ENCODE data around the gene RPN2. TPM values are rescaled to one million over a fixed set of nuclear protein-coding genes. Genes with fewer than 3 reads are reported as not detected.

The RPN2 gene
- total RNA-seq, 1 donor from 2014 or later, result 156 TPM

DNA sequence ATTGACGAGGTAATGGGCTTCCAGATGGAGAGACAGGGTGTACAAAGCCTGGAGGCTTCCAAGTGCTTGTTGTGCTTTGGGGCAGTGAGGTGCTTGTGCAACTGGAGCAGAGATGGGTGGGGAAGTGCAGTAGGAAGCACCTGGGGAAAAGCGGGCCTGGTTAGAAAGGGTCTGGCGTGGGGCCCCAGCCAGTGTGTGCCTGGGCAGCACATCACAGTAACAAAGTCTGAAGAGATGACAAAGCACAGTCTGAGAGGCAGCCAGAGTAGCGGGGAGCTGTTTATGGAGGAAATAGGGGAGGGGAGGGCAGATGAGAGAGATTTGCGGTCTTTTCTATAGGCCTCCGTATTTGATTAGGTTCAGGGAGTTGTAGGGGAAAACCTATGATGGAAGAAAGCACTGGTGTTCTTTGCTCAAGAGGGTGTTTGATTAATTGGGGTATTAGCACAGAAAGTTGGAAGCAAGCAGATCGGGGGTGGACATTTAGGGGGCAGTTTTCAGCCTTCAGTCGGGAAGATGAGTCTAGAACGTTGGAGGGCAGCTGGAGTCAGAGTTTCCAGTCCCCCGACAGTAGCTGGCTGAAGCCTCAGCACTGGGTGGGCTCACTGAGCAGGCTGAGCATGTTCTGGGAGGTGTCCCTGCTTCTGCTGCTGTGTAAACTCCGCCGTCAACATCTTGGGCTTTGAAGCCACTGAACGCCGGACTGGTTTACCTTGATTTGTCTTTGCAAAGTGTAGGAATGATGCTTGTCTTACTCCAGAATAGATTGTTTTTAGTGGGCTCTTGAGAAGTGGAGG is 15.7 kb downstream of the RPN2 start:
- DNase-seq, result no peak
- TF ChIP-seq, protein P1, sequence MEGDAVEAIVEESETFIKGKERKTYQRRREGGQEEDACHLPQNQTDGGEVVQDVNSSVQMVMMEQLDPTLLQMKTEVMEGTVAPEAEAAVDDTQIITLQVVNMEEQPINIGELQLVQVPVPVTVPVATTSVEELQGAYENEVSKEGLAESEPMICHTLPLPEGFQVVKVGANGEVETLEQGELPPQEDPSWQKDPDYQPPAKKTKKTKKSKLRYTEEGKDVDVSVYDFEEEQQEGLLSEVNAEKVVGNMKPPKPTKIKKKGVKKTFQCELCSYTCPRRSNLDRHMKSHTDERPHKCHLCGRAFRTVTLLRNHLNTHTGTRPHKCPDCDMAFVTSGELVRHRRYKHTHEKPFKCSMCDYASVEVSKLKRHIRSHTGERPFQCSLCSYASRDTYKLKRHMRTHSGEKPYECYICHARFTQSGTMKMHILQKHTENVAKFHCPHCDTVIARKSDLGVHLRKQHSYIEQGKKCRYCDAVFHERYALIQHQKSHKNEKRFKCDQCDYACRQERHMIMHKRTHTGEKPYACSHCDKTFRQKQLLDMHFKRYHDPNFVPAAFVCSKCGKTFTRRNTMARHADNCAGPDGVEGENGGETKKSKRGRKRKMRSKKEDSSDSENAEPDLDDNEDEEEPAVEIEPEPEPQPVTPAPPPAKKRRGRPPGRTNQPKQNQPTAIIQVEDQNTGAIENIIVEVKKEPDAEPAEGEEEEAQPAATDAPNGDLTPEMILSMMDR (IDR thresholded peaks at IDR 0.05; ENCODE audit: partially characterized antibody, unreplicated experiment), result no peak
- H3K4me3 Mint-ChIP-seq (ENCODE audit: unreplicated experiment), result peak overlapping the region; percentile 23

DNA sequence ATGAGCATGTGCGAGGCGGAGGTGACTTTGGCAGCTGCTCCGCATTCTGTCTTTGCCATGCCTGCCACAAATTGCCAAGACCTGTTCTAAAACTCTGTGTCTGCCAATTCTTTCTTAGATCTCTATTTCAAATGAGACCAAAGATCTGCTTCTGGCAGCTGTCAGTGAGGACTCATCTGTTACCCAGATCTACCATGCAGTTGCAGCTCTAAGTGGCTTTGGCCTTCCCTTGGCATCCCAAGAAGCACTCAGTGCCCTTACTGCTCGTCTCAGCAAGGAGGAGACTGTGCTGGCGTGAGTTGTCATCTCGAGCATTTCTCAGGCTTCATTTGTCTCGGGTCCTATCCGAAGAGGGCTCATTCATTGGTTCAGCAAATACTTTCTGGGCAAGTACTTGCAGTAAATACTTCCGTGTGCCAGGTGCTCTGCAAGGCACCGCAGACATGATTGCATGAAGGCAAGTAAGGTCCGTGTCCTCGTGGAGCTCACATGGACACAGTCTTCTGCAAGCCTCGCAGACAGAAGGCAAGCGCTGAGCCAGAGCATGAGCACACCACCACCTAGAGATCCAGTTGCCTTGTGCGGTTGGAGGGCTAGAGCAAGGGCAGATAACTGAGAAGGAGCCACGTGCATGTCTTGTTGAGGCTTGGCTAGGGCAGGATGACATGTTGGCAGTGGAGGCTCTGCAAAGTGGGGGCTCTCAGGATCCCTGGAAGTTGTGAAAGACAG is 20.0 kb downstream of the RPN2 start:
- Mint-ChIP-seq H3K9me3 (ENCODE audit: unreplicated experiment) (no peaks in the 10 kb centered on the region), H3K4me3 (ENCODE audit: unreplicated experiment) (no peak overlapping the region), H3K27ac (ENCODE audit: unreplicated experiment) (peak overlapping the region; percentile 62), H3K36me3 (ENCODE audit: unreplicated experiment) (no peaks in the 10 kb centered on the region), H3K27me3 (ENCODE audit: unreplicated experiment) (peaks cover 2% of the 10 kb centered on the region), H3K4me1 (ENCODE audit: low read depth, unreplicated experiment) (peaks cover 13% of the 10 kb centered on the region)
- TF ChIP-seq, protein P1 (IDR thresholded peaks at IDR 0.05; ENCODE audit: partially characterized antibody, unreplicated experiment), result no peak
- DNase-seq, result no peak

More for the DNA sequence above, 15.7 kb downstream of the RPN2 start:
- no peaks in the 10 kb centered on the region for H3K36me3 Mint-ChIP-seq (ENCODE audit: unreplicated experiment)
- H3K27ac Mint-ChIP-seq (ENCODE audit: unreplicated experiment), result peak overlapping the region; percentile 74
- peaks cover 30% of the 10 kb centered on the region for H3K4me1 Mint-ChIP-seq (ENCODE audit: low read depth, unreplicated experiment)
- H3K9me3 Mint-ChIP-seq (ENCODE audit: unreplicated experiment), result no peaks in the 10 kb centered on the region
- H3K27me3 Mint-ChIP-seq (ENCODE audit: unreplicated experiment), result peaks cover 2% of the 10 kb centered on the region

GRCh38 chr20:37200376-37200775 is 21.2 kb downstream of the RPN2 start:
- H3K27me3 Mint-ChIP-seq (ENCODE audit: unreplicated experiment), result peaks cover 2% of the 10 kb centered on the region
- H3K36me3 Mint-ChIP-seq (ENCODE audit: unreplicated experiment), result no peaks in the 10 kb centered on the region
- H3K27ac Mint-ChIP-seq (ENCODE audit: unreplicated experiment), result no peak overlapping the region
- TF ChIP-seq, protein P1 (IDR thresholded peaks at IDR 0.05; ENCODE audit: partially characterized antibody, unreplicated experiment), result no peak
- peaks cover 6% of the 10 kb centered on the region for H3K4me1 Mint-ChIP-seq (ENCODE audit: low read depth, unreplicated experiment)
- DNase-seq, result no peak
- no peak overlapping the region for H3K4me3 Mint-ChIP-seq (ENCODE audit: unreplicated experiment)
- no peaks in the 10 kb centered on the region for H3K9me3 Mint-ChIP-seq (ENCODE audit: unreplicated experiment)

DNA sequence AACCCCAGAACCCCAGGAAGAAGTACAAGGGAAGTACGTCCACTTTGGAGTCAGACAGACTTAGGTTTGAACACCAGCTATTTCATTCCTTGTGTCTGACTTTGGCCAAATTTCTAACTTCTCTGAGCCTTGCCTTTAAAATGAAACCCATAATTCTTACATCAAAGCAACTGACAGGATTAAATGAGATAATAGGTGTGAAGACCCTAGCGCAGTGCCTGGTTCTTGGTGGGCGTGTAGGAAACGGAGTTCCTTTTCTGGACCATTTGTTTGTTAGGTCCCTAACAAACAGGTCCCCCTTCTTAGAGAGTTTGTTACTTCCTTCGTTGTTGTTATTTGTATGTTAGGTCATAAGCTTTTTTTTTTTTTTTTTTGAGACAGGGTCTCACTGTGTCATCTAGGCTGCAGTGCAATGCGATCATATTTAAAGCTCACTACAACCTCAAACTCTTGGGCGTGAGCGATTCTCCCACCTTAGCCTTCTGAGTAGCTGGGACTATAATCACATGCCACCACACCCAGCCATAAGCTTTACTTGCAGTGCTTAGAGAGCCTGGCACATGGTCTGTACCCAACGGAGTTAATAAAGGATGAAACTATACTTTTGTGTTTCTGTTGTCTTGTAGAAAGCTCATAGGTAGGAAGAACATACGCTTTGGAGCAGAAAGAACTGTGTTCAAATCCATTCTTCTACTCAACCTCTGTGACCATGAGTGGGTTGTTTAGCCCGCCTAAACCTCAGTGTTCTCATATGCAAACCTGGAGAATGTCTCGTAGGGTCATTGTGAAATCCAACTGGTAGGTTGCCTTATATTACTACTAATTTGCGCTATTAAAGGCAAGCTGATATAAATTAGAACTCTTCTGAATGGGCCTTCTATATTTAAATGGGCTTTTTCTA is 22.0 kb downstream of the RPN2 start:
- H3K27me3 Mint-ChIP-seq (ENCODE audit: unreplicated experiment), result peaks cover 2% of the 10 kb centered on the region
- H3K27ac Mint-ChIP-seq (ENCODE audit: unreplicated experiment), result peak overlapping the region; percentile 62
- H3K4me3 Mint-ChIP-seq (ENCODE audit: unreplicated experiment), result no peak overlapping the region
- peaks cover 6% of the 10 kb centered on the region for H3K4me1 Mint-ChIP-seq (ENCODE audit: low read depth, unreplicated experiment)
- no peaks in the 10 kb centered on the region for H3K36me3 Mint-ChIP-seq (ENCODE audit: unreplicated experiment)
- TF ChIP-seq, protein P1 (IDR thresholded peaks at IDR 0.05; ENCODE audit: partially characterized antibody, unreplicated experiment), result no peak
- H3K9me3 Mint-ChIP-seq (ENCODE audit: unreplicated experiment), result no peaks in the 10 kb centered on the region
- no peak for DNase-seq

Measured in glutamatergic neuron (in vitro differentiated cells).